IMR-90 (cell line): Measurements from ENCODE around the gene KLC3. TPM values are rescaled to one million over a fixed set of nuclear protein-coding genes. Genes with fewer than 3 reads are reported as not detected.

ENCODE experiments used
- ATAC-seq: fragments of 200-7000 bp; cut with Tn5 transposase; 2 replicates; pipeline ENCODE4 v1.9.1; 2020; ENCODE audit warnings: low read depth, mild to moderate bottlenecking, moderate library complexity
- BruUV-seq: library from RNA; stranded (reverse); fragments of 400-500 nt; replicated peaks from 2 replicates; lab custom pipeline; 2021; lab: Mats Ljungman, UMichigan
- CTCF ChIA-PET: fragments of 300-600 bp; formaldehyde crosslinking; extraction: SDS; loops from one replicate; lab custom pipeline; 2021; ENCODE audit warnings: antibody characterized with exemption; lab: Yijun Ruan, JAX
- POLR2A ChIA-PET: fragments of 300-600 bp; sonication (Branson Sonifier 250); formaldehyde crosslinking; loops from one replicate; lab custom pipeline; 2022; ENCODE audit warnings: antibody characterized with exemption; ENCODE audit not compliant: unreplicated experiment; lab: Charles Lee
- DNase-seq: peaks from one replicate; pipeline ENCODE4 v3.0.0; 2013
- H2AFZ ChIP-seq: replicated peaks from 2 replicates; pipeline ENCODE3; 2013; ENCODE audit warnings: low read length, mild to moderate bottlenecking; ENCODE audit not compliant: poor library complexity
- H2AK5ac ChIP-seq: 2 replicates; pipeline ENCODE4 v1.6.1; 2013; ENCODE audit warnings: low read depth, low read length, inconsistent platforms
- H2AK9ac ChIP-seq: replicated peaks from 2 replicates; pipeline ENCODE3; 2013; ENCODE audit warnings: mild to moderate bottlenecking, low read depth, low read length, moderate library complexity; ENCODE audit not compliant: poor library complexity
- H2BK120ac ChIP-seq: 2 replicates; pipeline ENCODE4 v1.6.1; 2013; ENCODE audit warnings: low read depth, low read length, inconsistent platforms
- H2BK15ac ChIP-seq: 3 replicates; pipeline ENCODE4 v1.6.1; 2013; ENCODE audit warnings: low read depth, low read length, inconsistent platforms
- H2BK20ac ChIP-seq: 2 replicates; pipeline ENCODE4 v1.6.1; 2013; ENCODE audit warnings: low read depth, mild to moderate bottlenecking, inconsistent platforms, low read length, moderate library complexity
- H2BK5ac ChIP-seq: 2 replicates; pipeline ENCODE4 v1.6.1; 2013; ENCODE audit warnings: mild to moderate bottlenecking, low read depth, low read length, inconsistent platforms; ENCODE audit not compliant: poor library complexity, severe bottlenecking
- H3K14ac ChIP-seq: replicated peaks from 2 replicates; pipeline ENCODE4 v1.6.1; 2013; ENCODE audit warnings: low read depth, low read length, inconsistent platforms
- H3K18ac ChIP-seq: 2 replicates; pipeline ENCODE4 v1.6.1; 2013; ENCODE audit warnings: low read depth, low read length, control low read depth
- H3K23ac ChIP-seq: 2 replicates; pipeline ENCODE4 v1.6.1; 2013; ENCODE audit warnings: low read depth, low read length, inconsistent platforms
- H3K27ac ChIP-seq: 2 replicates; pipeline ENCODE4 v1.5.1; 2013; ENCODE audit warnings: mild to moderate bottlenecking, control low read depth, low read length; ENCODE audit not compliant: insufficient read depth
- H3K27me3 ChIP-seq: 2 replicates; pipeline ENCODE4 v1.6.1; 2013; ENCODE audit warnings: low read length; ENCODE audit not compliant: control insufficient read depth, insufficient read depth
- H3K36me3 ChIP-seq: 2 replicates; pipeline ENCODE4 v1.6.1; 2013; ENCODE audit warnings: low read length, mixed read lengths; ENCODE audit not compliant: control insufficient read depth, insufficient read depth
- H3K4ac ChIP-seq: 2 replicates; pipeline ENCODE4 v1.6.1; 2013; ENCODE audit warnings: low read depth, low read length, inconsistent platforms
- H3K4me1 ChIP-seq: 2 replicates; pipeline ENCODE4 v1.6.1; 2013; ENCODE audit warnings: low read length, mixed read lengths; ENCODE audit not compliant: control insufficient read depth, insufficient read depth
- H3K4me2 ChIP-seq: 2 replicates; pipeline ENCODE4 v1.6.1; 2013; ENCODE audit warnings: low read depth, mild to moderate bottlenecking, control low read depth, low read length, moderate library complexity
- H3K4me3 ChIP-seq: 2 replicates; pipeline ENCODE4 v1.5.1; 2013; ENCODE audit warnings: low read depth, mild to moderate bottlenecking, control low read depth, low read length, moderate library complexity; ENCODE audit not compliant: insufficient read depth
- H3K56ac ChIP-seq: 2 replicates; pipeline ENCODE4 v1.6.1; 2013; ENCODE audit warnings: low read length, inconsistent platforms; ENCODE audit not compliant: insufficient read depth; ENCODE audit errors: extremely low read depth
- H3K79me1 ChIP-seq, 2 experiments: 2 replicates each; pipeline ENCODE4 v1.6.1; 2013; ENCODE audit warnings: low read length in 2 of 2, inconsistent platforms in 1 of 2, low read depth in 1 of 2
- H3K9ac ChIP-seq: 2 replicates; pipeline ENCODE4 v1.6.1; 2013; ENCODE audit warnings: low read depth, low read length, control low read depth
- H3K9me1 ChIP-seq: 2 replicates; pipeline ENCODE4 v1.6.1; 2013; ENCODE audit warnings: low read length, inconsistent platforms; ENCODE audit not compliant: insufficient read depth
- H3K9me3 ChIP-seq: 2 replicates; pipeline ENCODE4 v1.6.1; 2013; ENCODE audit warnings: low read length; ENCODE audit not compliant: control insufficient read depth, insufficient read depth
- H4K20me1 ChIP-seq: 2 replicates; pipeline ENCODE4 v1.6.1; 2013; ENCODE audit warnings: low read length, inconsistent platforms; ENCODE audit not compliant: insufficient read depth
- H4K5ac ChIP-seq: 2 replicates; pipeline ENCODE4 v1.6.1; 2013; ENCODE audit warnings: mild to moderate bottlenecking, low read depth, low read length, control low read depth
- H4K8ac ChIP-seq, 2 experiments: 2 replicates each; pipeline ENCODE4 v1.6.1; 2013; ENCODE audit warnings: low read depth in 2 of 2, low read length in 2 of 2, control low read depth in 1 of 2, inconsistent platforms in 1 of 2
- H4K91ac ChIP-seq: 2 replicates; pipeline ENCODE4 v1.6.1; 2013; ENCODE audit warnings: low read depth, low read length, inconsistent platforms; ENCODE audit not compliant: insufficient read depth
- BHLHE40 ChIP-seq: fragments of 150-350 bp; IDR thresholded peaks from 2 replicates; pipeline ENCODE4 v1.6.1; 2016; ENCODE audit warnings: mild to moderate bottlenecking, low read depth, low read length
- FOS ChIP-seq: fragments of 150-350 bp; IDR thresholded peaks from 2 replicates; pipeline ENCODE4 v1.6.1; 2016; ENCODE audit warnings: low read depth, low read length
- MAFK ChIP-seq: IDR thresholded peaks from 2 replicates; pipeline ENCODE4 v1.6.1; 2012; ENCODE audit warnings: low read depth, low read length, improper control_type of control experiment
- MAZ ChIP-seq: IDR thresholded peaks from 2 replicates; pipeline ENCODE4 v1.6.1; 2012; ENCODE audit warnings: low read depth, mild to moderate bottlenecking, low read length, improper control_type of control experiment, moderate library complexity, borderline replicate concordance
- SMC3 ChIP-seq: fragments of 150-350 bp; IDR thresholded peaks from 2 replicates; pipeline ENCODE4 v1.6.1; 2016; ENCODE audit warnings: low read depth, mild to moderate bottlenecking, antibody characterized with exemption, low read length, moderate library complexity
- WGBS, 2 experiments: methylation state at CpG; one replicate each; pipeline versions ENCODE4 v1.1.5 to v1.1.7; 2013; ENCODE audit warnings: missing lambda C conversion rate in 2 of 2; ENCODE audit not compliant: insufficient read length in 1 of 2; ENCODE audit errors: extremely low coverage in 2 of 2; 5-methylcytosine and 5-hydroxymethylcytosine counted together
- dilution Hi-C: fragments of 300-500 bp; cut with HindIII; formaldehyde crosslinking; loops from one replicate; pipeline ENCODE4 v1.14.3; 2018; ENCODE audit warnings: low sequenced_read_pairs; ENCODE audit not compliant: unreplicated experiment
- in situ Hi-C: fragments of 300-500 bp; cut with MboI; formaldehyde crosslinking; loops from 3 replicates; pipeline ENCODE4 v1.14.3; 2019; ENCODE audit warnings: low sequenced_read_pairs, inconsistent platforms, mixed read lengths
- intact Hi-C: fragments of 100-400 bp; cut with micrococcal nuclease; formaldehyde crosslinking; loops from 2 replicates; pipeline ENCODE4 v1.10.0; 2022
- polyA plus RNA-seq, 3 experiments: library from polyadenylated mRNA; depleted of rRNA; stranded (reverse); fragments of >200 nt; gene quantifications; 2 replicates each; pipeline ENCODE4 v1.2.3, GENCODE V29; 2012; ENCODE audit warnings: low replicate concordance in 1 of 3
- total RNA-seq: library from RNA; depleted of rRNA; stranded (reverse); fragments of >200 nt; gene quantifications from 2 replicates; pipeline ENCODE4 v1.2.3, GENCODE V29; 2012
- TF ChIP-seq, protein P1 (sequence below): conservative IDR thresholded peaks from 2 replicates; pipeline ENCODE4 v1.5.1; 2012; ENCODE audit warnings: mild to moderate bottlenecking, low read depth, low read length, improper control_type of control experiment

Gene KLC3
- total and polyA plus RNA-seq, 2 of the 4 experiments (the other 2 are of a cell fraction) = 0.14 to 0.18 TPM

DNA sequence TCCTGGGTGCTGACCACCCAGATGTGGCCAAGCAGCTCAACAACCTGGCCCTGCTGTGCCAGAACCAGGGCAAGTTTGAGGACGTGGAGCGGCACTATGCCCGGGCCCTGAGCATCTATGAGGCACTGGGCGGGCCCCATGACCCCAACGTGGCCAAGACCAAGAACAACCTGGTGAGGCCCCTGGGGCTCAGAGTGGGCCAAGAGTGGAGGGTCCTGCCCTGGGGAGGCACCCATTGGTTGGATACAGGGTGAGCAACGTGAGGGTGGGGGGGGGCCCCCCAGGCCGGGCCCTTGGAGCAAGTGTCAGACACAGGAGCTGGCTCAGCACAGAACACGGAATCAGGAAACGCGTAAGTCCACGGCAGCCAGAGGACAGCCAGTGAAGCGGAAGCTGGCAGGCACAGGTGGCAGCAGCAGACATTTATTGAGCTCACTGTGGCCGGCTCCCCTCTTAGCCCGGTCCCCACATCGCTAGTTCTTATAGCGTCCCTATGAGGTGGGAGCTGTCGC lies 8.9 kb downstream of the KLC3 start:
- Histone ChIP-seq H2BK5ac (no peak overlapping the region), H3K18ac (no peak overlapping the region), H3K79me1 (0 out of 4 replicates have a peak, but pooled peaks cover 0 to 5% of the 10 kb centered on the region in 2 experiments), H3K27ac (no peak overlapping the region), H3K56ac (no peak overlapping the region), H3K14ac (no peak overlapping the region), H3K4ac (no peak overlapping the region), H2BK120ac (no peak overlapping the region), H3K9ac (no peak overlapping the region), H3K36me3 (peaks cover 34% of the 10 kb centered on the region), H2BK20ac (no peak overlapping the region), H3K4me2 (no peak overlapping the region), H3K4me1 (no peaks in the 10 kb centered on the region), H4K20me1 (peaks cover 15% of the 10 kb centered on the region), H3K27me3 (peaks cover 2% of the 10 kb centered on the region; the same call in 1 of the 2 replicates), H2BK15ac (no peak overlapping the region), H3K9me3 (no peaks in the 10 kb centered on the region), H3K9me1 (peaks cover 2% of the 10 kb centered on the region; the same call in 1 of the 2 replicates), H3K23ac (no peak overlapping the region), H4K8ac (no peak overlapping the region), H4K91ac (no peak overlapping the region), H4K5ac (no peak overlapping the region), H2AK9ac (no peak overlapping the region), H2AFZ (no peak overlapping the region), H2AK5ac (no peak overlapping the region), H3K4me3 (no peak overlapping the region)
- 93% methylated on average over 11 of the region's 17 CpGs; no CpG with 5 or more reads in 1 of the 2 experiments for WGBS, 2 experiments
- TF ChIP-seq FOS (no peak), BHLHE40 (no peak), SMC3 (no peak), MAZ (no peak), MAFK (no peak)
- TF ChIP-seq, protein P1, sequence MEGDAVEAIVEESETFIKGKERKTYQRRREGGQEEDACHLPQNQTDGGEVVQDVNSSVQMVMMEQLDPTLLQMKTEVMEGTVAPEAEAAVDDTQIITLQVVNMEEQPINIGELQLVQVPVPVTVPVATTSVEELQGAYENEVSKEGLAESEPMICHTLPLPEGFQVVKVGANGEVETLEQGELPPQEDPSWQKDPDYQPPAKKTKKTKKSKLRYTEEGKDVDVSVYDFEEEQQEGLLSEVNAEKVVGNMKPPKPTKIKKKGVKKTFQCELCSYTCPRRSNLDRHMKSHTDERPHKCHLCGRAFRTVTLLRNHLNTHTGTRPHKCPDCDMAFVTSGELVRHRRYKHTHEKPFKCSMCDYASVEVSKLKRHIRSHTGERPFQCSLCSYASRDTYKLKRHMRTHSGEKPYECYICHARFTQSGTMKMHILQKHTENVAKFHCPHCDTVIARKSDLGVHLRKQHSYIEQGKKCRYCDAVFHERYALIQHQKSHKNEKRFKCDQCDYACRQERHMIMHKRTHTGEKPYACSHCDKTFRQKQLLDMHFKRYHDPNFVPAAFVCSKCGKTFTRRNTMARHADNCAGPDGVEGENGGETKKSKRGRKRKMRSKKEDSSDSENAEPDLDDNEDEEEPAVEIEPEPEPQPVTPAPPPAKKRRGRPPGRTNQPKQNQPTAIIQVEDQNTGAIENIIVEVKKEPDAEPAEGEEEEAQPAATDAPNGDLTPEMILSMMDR = no peak
- intact Hi-C loops (no loop called here), dilution Hi-C loops (no loop called here), in situ Hi-C loops (no loop called here)
- DNase-seq (no peak), ATAC-seq (no peak)
- ChIA-PET CTCF (no interaction called here), POLR2A (no interaction called here)
- no TSS peak for BruUV-seq
